GM23338 (cell line): Measurements from ENCODE around the gene AKR1C2. TPM values are rescaled to one million over a fixed set of nuclear protein-coding genes. Genes with fewer than 3 reads are reported as not detected.

Experiments used
- ATAC-seq: fragments of 200-7000 bp; cut with Tn5 transposase; 3 replicates; pipeline ENCODE4 v1.9.1; 2020
- DNase-seq: peaks from one replicate; pipeline ENCODE4 v3.0.0-alpha.2; 2015; ENCODE audit warnings: low spot score
- H2AFZ ChIP-seq: fragments of 200-600 bp; sonication (generic); 2 replicates; pipeline ENCODE4 v1.8.0; 2016; ENCODE audit warnings: antibody characterized with exemption, mild to moderate bottlenecking, moderate library complexity
- H3F3A ChIP-seq: fragments of 200-600 bp; sonication (generic); replicated peaks from 2 replicates; pipeline ENCODE4 v1.8.0; 2017; ENCODE audit warnings: antibody characterized with exemption, mixed run types, low read depth
- H3K27ac ChIP-seq: fragments of 200-600 bp; sonication (generic); 2 replicates; pipeline ENCODE4 v1.6.1; 2016; ENCODE audit warnings: low read depth
- H3K27me3 ChIP-seq: fragments of 200-600 bp; sonication (generic); 2 replicates; pipeline ENCODE4 v1.8.0; 2016; ENCODE audit warnings: mild to moderate bottlenecking, mixed run types, moderate library complexity; ENCODE audit not compliant: insufficient read depth
- H3K36me3 ChIP-seq: fragments of 200-600 bp; sonication (generic); 2 replicates; pipeline ENCODE4 v1.8.0; 2016; ENCODE audit warnings: mild to moderate bottlenecking; ENCODE audit not compliant: insufficient read depth
- H3K4me1 ChIP-seq: fragments of 200-600 bp; sonication (generic); 2 replicates; pipeline ENCODE4 v1.8.0; 2016; ENCODE audit warnings: mild to moderate bottlenecking, moderate library complexity; ENCODE audit not compliant: insufficient read depth
- H3K4me2 ChIP-seq: fragments of 200-600 bp; sonication (generic); 2 replicates; pipeline ENCODE4 v1.7.1; 2017; ENCODE audit warnings: mixed run types
- H3K4me3 ChIP-seq: fragments of 200-600 bp; sonication (generic); 2 replicates; pipeline ENCODE4 v1.6.1; 2016; ENCODE audit warnings: mixed run types
- H3K79me2 ChIP-seq: fragments of 200-600 bp; sonication (generic); replicated peaks from 2 replicates; pipeline ENCODE4 v1.8.0; 2017; ENCODE audit warnings: mild to moderate bottlenecking; ENCODE audit not compliant: insufficient read depth
- H3K9me2 ChIP-seq: fragments of 200-600 bp; sonication (generic); 2 replicates; pipeline ENCODE4 v1.8.0; 2017; ENCODE audit not compliant: insufficient read depth
- H4K20me1 ChIP-seq: fragments of 200-600 bp; sonication (generic); replicated peaks from 2 replicates; pipeline ENCODE4 v1.8.0; 2017; ENCODE audit warnings: mild to moderate bottlenecking; ENCODE audit not compliant: insufficient read depth
- H3K27ac Mint-ChIP-seq: 2 replicates; pipeline ENCODE4 v1.8.0; 2020; ENCODE audit warnings: inconsistent platforms, mild to moderate bottlenecking, moderate library complexity, mixed read lengths
- H3K27me3 Mint-ChIP-seq: 3 replicates; pipeline ENCODE4 v1.8.0; 2022; ENCODE audit warnings: low read depth, mild to moderate bottlenecking, moderate library complexity, mixed read lengths, inconsistent platforms; ENCODE audit not compliant: insufficient read depth, poor library complexity
- H3K36me3 Mint-ChIP-seq: 3 replicates; pipeline ENCODE4 v1.8.0; 2021; ENCODE audit warnings: low read depth, mild to moderate bottlenecking, inconsistent platforms, moderate library complexity, mixed read lengths
- H3K4me1 Mint-ChIP-seq: 3 replicates; pipeline ENCODE4 v1.8.0; 2020; ENCODE audit warnings: mild to moderate bottlenecking, inconsistent platforms, mixed read lengths
- H3K4me3 Mint-ChIP-seq: 3 replicates; pipeline ENCODE4 v1.8.0; 2021; ENCODE audit warnings: moderate library complexity, mild to moderate bottlenecking, inconsistent platforms, mixed read lengths
- H3K9me3 Mint-ChIP-seq: 3 replicates; pipeline ENCODE4 v1.8.0; 2020; ENCODE audit warnings: moderate library complexity, mild to moderate bottlenecking, inconsistent platforms, mixed read lengths
- CREB1 ChIP-seq: fragments of 250-450 bp; sonication (Bioruptor Pico); IDR thresholded peaks from 2 replicates; pipeline ENCODE4 v1.5.0; 2020; ENCODE audit warnings: low read depth, mild to moderate bottlenecking, moderate library complexity
- ETS1 ChIP-seq: IDR thresholded peaks from 2 replicates; pipeline ENCODE4 v1.6.1; 2016; ENCODE audit warnings: antibody characterized with exemption
- EZH2 ChIP-seq: fragments of 200-600 bp; sonication (generic); IDR thresholded peaks from one replicate; pipeline ENCODE4 v1.8.0; 2017; ENCODE audit warnings: antibody characterized with exemption, mild to moderate bottlenecking, low read depth; ENCODE audit not compliant: unreplicated experiment
- JUNB ChIP-seq: IDR thresholded peaks from one replicate; pipeline ENCODE4 v1.6.1; 2016; ENCODE audit warnings: antibody characterized with exemption; ENCODE audit not compliant: unreplicated experiment
- NANOG ChIP-seq: IDR thresholded peaks from 2 replicates; pipeline ENCODE4 v1.6.1; 2016; ENCODE audit warnings: antibody characterized with exemption, borderline replicate concordance
- POLR2AphosphoS5 ChIP-seq: IDR thresholded peaks from 2 replicates; pipeline ENCODE4 v1.6.1; 2016; ENCODE audit warnings: antibody characterized with exemption, low read depth
- REST ChIP-seq: IDR thresholded peaks from one replicate; pipeline ENCODE4 v1.6.1; 2018; ENCODE audit warnings: antibody characterized with exemption; ENCODE audit not compliant: unreplicated experiment
- STAT1 ChIP-seq: IDR thresholded peaks from one replicate; pipeline ENCODE4 v1.6.1; 2016; ENCODE audit warnings: antibody characterized with exemption; ENCODE audit not compliant: unreplicated experiment
- ZNF114 ChIP-seq: fragments of 250-450 bp; sonication (Bioruptor Pico); IDR thresholded peaks from 2 replicates; pipeline ENCODE4 v1.5.0; 2020; ENCODE audit warnings: mild to moderate bottlenecking, moderate library complexity
- ZNF331 ChIP-seq: fragments of 250-450 bp; sonication (Bioruptor Pico); IDR thresholded peaks from 2 replicates; pipeline ENCODE4 v1.5.0; 2020; ENCODE audit warnings: low read depth, mild to moderate bottlenecking, moderate library complexity
- ZNF462 ChIP-seq: fragments of 250-450 bp; sonication (Bioruptor Pico); IDR thresholded peaks from 2 replicates; pipeline ENCODE4 v1.5.0; 2020; ENCODE audit warnings: mild to moderate bottlenecking, moderate library complexity
- polyA plus RNA-seq: library from polyadenylated mRNA; unstranded; fragments of >200 nt; fragmentation: Nextera tagmentation; extraction: Ambion mirVana; gene quantifications from 2 replicates; pipeline ENCODE4 v1.2.1, GENCODE V29; 2016
- total RNA-seq: library from RNA; depleted of rRNA; stranded (reverse); fragments of >200 nt; shearing (Covaris generic); gene quantifications from 2 replicates; pipeline ENCODE4 v1.2.3, GENCODE V29; 2014

Gene AKR1C2
- total and polyA plus RNA-seq, 2 experiments from 2014 or later = 0.35 to 0.86 TPM

GRCh38 chr10:5038733-5039132 is 35.1 kb upstream of the AKR1C2 start:
- ATAC-seq (no peak), DNase-seq (no peak)
- H3K4me3 Mint-ChIP-seq = no peak overlapping the region
- TF ChIP-seq CREB1 (CRISPR knock-in tag) (no peak), JUNB (no peak), ZNF114 (CRISPR knock-in tag) (no peak), POLR2AphosphoS5 (no peak), EZH2 (no peak), NANOG (no peak), ZNF331 (no peak), ETS1 (no peak), STAT1 (no peak), REST (no peak)
- Histone ChIP-seq H3K79me2 (no peaks in the 10 kb centered on the region), H4K20me1 (no peaks in the 10 kb centered on the region), H3K36me3 (no peaks in the 10 kb centered on the region), H3K27me3 (no peaks in the 10 kb centered on the region), H3K4me3 (no peak overlapping the region), H3K4me1 (no peaks in the 10 kb centered on the region), H3K4me2 (no peak overlapping the region), H3K9me2 (0 out of 2 replicates have a peak, but pooled peaks cover 2% of the 10 kb centered on the region), H3F3A (no peaks in the 10 kb centered on the region), H2AFZ (no peak overlapping the region), H3K27ac (no peak overlapping the region)
- H3K9me3 Mint-ChIP-seq = peaks cover 4% of the 10 kb centered on the region
- H3K36me3 Mint-ChIP-seq = peaks cover 5% of the 10 kb centered on the region
- peaks cover 3% of the 10 kb centered on the region for H3K27me3 Mint-ChIP-seq
- peaks cover 9% of the 10 kb centered on the region for H3K4me1 Mint-ChIP-seq
- no peak overlapping the region for H3K27ac Mint-ChIP-seq

- Mint-ChIP-seq H3K27me3 (peaks cover 3% of the 10 kb centered on the region), H3K4me1 (peaks cover 9% of the 10 kb centered on the region), H3K9me3 (peaks cover 6% of the 10 kb centered on the region), H3K27ac (no peak overlapping the region), H3K4me3 (no peak overlapping the region), H3K36me3 (peaks cover 6% of the 10 kb centered on the region)
- 0 out of 2 replicates have a peak, but pooled peaks cover 2% of the 10 kb centered on the region for H3K9me2 ChIP-seq
- H3K4me2 ChIP-seq = no peak overlapping the region
- no peaks in the 10 kb centered on the region for H3K79me2 ChIP-seq
- no peak overlapping the region for H3K27ac ChIP-seq
- no peaks in the 10 kb centered on the region for H3K36me3 ChIP-seq
- no peak for DNase-seq
- no peak overlapping the region for H2AFZ ChIP-seq
- no peaks in the 10 kb centered on the region for H3F3A ChIP-seq
- H3K27me3 ChIP-seq = no peaks in the 10 kb centered on the region
- no peaks in the 10 kb centered on the region for H4K20me1 ChIP-seq
- no peaks in the 10 kb centered on the region for H3K4me1 ChIP-seq
- ATAC-seq = no peak
- H3K4me3 ChIP-seq = no peak overlapping the region
- TF ChIP-seq ZNF114 (CRISPR knock-in tag) (no peak), ZNF462 (no peak), NANOG (no peak), JUNB (no peak)
These were observed 34.4 kb upstream of the AKR1C2 start for GRCh38 chr10:5038101-5038500.
